Left lung (tissue), 10 donors: ENCODE data around the gene UBR4. TPM values are rescaled to one million over a fixed set of nuclear protein-coding genes. Genes with fewer than 3 reads are reported as not detected.

Experiments
- ATAC-seq: fragments of 200-7000 bp; cut with Tn5 transposase; one replicate; pipeline ENCODE4 v1.9.1; 2020; ENCODE audit warnings: moderate library complexity
- DNase-seq, 4 donors: peaks; one replicate each; pipeline ENCODE4 v3.0.0-alpha.2; 2013 to 2020
- H3K27ac ChIP-seq, 2 donors: fragments of 200-600 bp; sonication (generic) in 1 of 2; one replicate each; pipeline versions ENCODE4 v1.5.0 to v1.8.0; 2020 to 2021
- H3K27me3 ChIP-seq, 2 donors: fragments of 200-600 bp; sonication (generic) in 1 of 2; one replicate each; pipeline versions ENCODE4 v1.5.0 to v1.8.0; 2020 to 2021
- H3K36me3 ChIP-seq, 2 donors: fragments of 200-600 bp; sonication (generic) in 1 of 2; one replicate each; pipeline versions ENCODE4 v1.5.0 to v1.8.0; 2020 to 2021
- H3K4me1 ChIP-seq, 2 donors: fragments of 200-600 bp; one replicate each; pipeline ENCODE4 v1.8.0; 2021
- H3K4me3 ChIP-seq, 2 donors: fragments of 200-600 bp; sonication (generic) in 1 of 2; one replicate each; pipeline versions ENCODE4 v1.5.0 to v1.8.0; 2020 to 2021; ENCODE audit warnings: mild to moderate bottlenecking in 1 of 2
- H3K9me3 ChIP-seq, 2 donors: fragments of 200-600 bp; sonication (generic) in 1 of 2; one replicate each; pipeline versions ENCODE4 v1.5.0 to v1.8.0; 2020 to 2021
- CTCF ChIP-seq, 2 donors: fragments of 200-600 bp; sonication (generic) in 1 of 2; IDR thresholded peaks; one replicate each; pipeline versions ENCODE4 v1.5.0 to v1.8.0; 2021; ENCODE audit warnings: antibody characterized with exemption in 2 of 2
- intact Hi-C, 2 donors: fragments of 100-400 bp; cut with DNase I; formaldehyde crosslinking; loops; one replicate each; pipeline versions ENCODE4 v1.11.2 to v1.14.2; 2022
- polyA plus RNA-seq, 6 donors: library from polyadenylated mRNA; unstranded; fragments of 120-200 nt; gene quantifications; one replicate each; pipeline ENCODE4 v1.2.1, GENCODE V29; 2013; ENCODE audit not compliant: insufficient read length in 6 of 6
- total RNA-seq, 2 donors: library from RNA; stranded (reverse); fragmentation: NEBNext Ultra II Directional; extraction: Animal tissue kit (Norgen Biotek cat#: 25700); gene quantifications; one replicate each; pipeline ENCODE4 v1.2.1, GENCODE V29; 2021
- donor health status: DM: no; HTN: yes; CAD: no.
- donor health status: DM: no; HTN: no; CAD: no.

Gene UBR4
- total and polyA plus RNA-seq, 8 donors: 95.9 to 130 (median 109) TPM

DNA sequence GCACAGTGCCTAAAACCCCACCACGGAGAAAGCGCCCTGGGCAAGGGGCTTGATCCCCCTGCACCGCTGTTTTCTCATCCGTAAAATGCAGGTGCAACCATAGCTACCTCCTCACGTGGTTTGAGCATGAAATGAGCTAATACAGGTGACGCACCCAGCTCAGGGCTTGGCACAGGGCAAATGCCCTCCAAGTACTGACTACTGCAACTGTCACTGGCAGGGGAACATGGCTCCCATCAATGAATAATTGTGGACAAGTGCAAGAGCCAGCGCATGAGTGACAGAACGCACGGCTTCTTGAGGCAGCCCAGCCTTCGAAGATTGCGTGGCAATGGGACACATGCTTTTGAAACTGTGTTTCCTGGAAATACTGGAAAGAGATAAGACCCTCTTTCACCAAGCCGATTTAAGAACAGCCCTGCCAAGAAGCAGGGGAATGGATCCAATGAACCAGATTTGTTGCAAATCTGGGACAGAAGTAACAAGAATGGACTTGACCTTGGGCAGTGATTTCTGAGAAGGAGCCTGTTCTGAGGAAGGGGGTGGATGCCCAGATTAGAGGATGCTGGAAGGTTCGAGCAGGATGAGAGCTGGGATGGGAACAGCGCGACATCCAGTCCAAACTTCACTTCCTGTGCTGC is 160.8 kb downstream of the UBR4 start:
- ATAC-seq (peak; percentile 58), DNase-seq (peak in 1 of 4 donors; percentile 51)
- peaks cover 0 to 23% of the 10 kb centered on the region in 2 donors for H3K27me3 ChIP-seq
- H3K27ac ChIP-seq: no peak overlapping the region
- TF ChIP-seq CTCF (IDR thresholded peaks at IDR 0.05): no peak
- intact Hi-C loops: no loop called here
- no peak overlapping the region for H3K4me3 ChIP-seq
- no peaks in the 10 kb centered on the region for H3K9me3 ChIP-seq
- no peaks in the 10 kb centered on the region for H3K36me3 ChIP-seq
- no peaks in the 10 kb centered on the region for H3K4me1 ChIP-seq

DNA sequence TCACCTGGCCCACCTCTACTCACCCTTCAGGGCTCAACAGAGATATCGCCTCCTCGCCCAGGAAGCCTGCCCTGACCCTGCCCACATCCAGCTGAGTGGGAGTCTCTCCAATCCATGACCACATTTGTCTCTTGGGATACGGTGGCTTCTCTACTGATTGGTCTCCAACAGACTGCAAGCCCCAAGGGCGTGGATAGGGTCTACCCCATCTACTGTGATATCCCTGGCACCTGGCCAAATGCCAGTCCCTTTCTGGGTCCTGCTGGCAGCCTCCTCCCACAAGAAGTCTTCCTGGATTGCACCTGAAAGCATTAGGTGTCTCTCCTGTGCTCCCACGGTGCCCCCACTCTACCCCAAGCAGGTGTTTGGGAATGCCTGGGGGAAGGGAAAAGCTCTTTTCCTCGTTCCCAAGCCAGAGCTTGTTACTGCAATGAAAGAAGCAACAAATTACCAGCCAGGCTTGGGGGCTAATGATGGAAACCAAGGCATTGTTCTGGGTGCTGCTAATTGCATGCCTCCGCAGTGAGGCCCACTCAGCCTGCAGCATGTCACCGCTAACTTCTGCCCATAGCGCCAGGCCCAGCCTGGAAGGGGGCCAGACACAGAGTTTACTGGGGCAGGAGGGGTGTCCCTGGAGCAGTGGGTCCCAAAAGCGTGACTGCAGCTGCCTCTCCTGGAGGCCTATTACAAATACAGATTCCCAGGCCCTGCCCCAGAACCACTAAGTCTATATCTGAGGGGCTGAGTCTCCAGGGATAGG is 162.9 kb downstream of the UBR4 start:
- no peaks in the 10 kb centered on the region for H3K36me3 ChIP-seq
- H3K27me3 ChIP-seq: peaks cover 0 to 29% of the 10 kb centered on the region in 2 donors
- no peaks in the 10 kb centered on the region for H3K9me3 ChIP-seq
- intact Hi-C loops: no loop called here
- no peak overlapping the region for H3K4me3 ChIP-seq
- H3K4me1 ChIP-seq: no peaks in the 10 kb centered on the region
- DNase-seq: no peak
- ATAC-seq: no peak
- TF ChIP-seq CTCF (IDR thresholded peaks at IDR 0.05): no peak
- H3K27ac ChIP-seq: no peak overlapping the region

DNA sequence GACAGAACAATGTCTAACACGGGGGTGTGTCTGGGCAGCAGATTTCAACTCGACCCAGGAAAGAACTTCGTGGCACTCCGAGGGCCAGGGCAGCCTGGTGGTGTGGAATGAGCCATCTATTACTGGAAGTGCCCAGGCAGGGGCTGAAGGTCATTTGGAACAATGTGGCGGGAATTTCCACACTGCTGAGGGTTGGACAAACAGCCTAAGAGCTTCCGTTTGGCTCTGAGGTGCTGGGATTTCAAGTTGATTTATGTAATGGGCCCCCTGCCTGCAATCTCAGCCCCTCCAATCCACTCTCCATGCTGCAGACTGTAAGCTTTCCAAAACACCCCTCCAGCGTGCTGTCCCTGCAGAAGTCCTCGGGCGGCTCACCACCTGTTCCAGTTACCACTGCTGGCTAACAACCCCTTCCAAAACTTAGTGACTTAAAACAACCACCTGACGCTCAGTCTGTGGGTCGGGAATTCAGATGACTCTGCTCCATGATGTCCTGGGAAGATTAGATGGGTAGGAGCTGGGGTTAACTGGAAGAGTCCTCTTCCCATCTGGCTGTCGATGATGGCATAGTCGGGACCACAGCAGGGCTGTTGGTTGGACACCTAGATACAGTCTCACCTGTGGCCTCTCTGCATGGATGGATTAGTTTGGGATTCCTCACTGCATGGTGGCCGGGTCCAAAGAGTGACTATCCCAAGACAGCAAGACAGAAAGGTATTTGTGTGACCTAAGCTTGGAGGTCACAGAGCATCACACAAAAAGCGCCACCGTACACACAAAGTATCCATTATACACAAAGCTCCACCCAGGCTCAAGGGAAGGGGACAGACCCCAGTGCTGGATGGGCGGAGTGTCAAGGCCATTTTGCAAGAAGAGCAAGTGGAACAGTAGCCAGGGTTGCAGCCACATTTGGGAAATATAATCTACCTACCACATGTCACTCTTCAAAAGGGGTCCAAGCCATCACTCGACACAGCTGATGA is 163.9 kb downstream of the UBR4 start:
- Histone ChIP-seq H3K27me3 (peaks cover 0 to 31% of the 10 kb centered on the region in 2 donors), H3K4me1 (no peaks in the 10 kb centered on the region), H3K4me3 (no peak overlapping the region), H3K27ac (no peak overlapping the region), H3K9me3 (no peaks in the 10 kb centered on the region), H3K36me3 (no peaks in the 10 kb centered on the region)
- intact Hi-C loops: no loop called here
- peak; percentile 61 for ATAC-seq
- DNase-seq: no peak
- no peak for TF ChIP-seq CTCF (IDR thresholded peaks at IDR 0.05)

DNA sequence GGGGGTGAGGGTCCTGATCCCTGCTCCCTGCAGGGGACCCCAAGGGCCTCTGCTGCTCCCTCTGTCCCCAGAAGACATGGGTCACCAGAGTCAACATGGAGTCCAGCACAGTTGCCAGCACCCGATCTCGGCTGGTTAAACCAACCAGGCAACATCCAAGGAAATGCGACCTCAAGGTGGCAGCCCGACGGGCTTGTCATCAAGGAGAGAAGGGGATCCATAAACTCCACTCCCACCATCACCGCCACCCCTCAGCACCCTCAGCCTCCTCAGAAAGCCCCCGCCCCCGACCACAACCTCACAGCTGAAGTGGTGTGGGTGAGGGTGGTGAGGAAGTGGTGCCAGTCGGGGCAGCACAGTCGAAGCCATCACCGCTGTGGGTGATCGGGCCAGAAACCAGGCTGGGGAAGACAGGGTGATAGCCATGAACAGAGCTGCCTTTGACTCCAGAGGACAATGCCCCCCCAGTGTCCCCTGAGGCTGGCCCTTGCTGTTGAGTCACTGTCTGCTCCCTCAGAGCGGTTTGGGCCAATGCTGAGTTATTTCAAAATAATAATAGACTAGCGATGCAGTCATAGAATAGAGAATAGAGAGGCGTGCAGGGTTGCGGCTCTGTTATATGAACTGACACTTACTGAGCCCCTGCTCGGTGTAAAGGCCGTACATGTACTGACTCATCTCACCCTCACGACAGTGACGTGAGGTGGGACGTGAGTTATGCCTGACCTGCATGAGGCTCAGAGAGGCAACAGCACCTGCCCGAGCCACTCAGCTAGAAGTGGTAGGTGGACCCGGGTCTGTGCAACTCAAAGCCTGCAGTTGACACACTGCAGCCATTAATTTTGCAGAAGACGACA is 164.9 kb downstream of the UBR4 start:
- peak; percentile 8 for ATAC-seq
- peak in 1 of 4 donors; percentile 62 for DNase-seq
- no peaks in the 10 kb centered on the region for H3K36me3 ChIP-seq
- H3K27me3 ChIP-seq: peaks cover 0 to 38% of the 10 kb centered on the region in 2 donors
- no peak overlapping the region for H3K27ac ChIP-seq
- H3K4me3 ChIP-seq: no peak overlapping the region
- TF ChIP-seq CTCF (IDR thresholded peaks at IDR 0.05): no peak
- intact Hi-C loops: no loop called here
- no peaks in the 10 kb centered on the region for H3K9me3 ChIP-seq
- no peaks in the 10 kb centered on the region for H3K4me1 ChIP-seq
